Spleen (tissue), 11 donors: ENCODE results near the gene TET2. TPM values are rescaled to one million over a fixed set of nuclear protein-coding genes. Genes with fewer than 3 reads are reported as not detected.
A peak's percentile ranks its signal among the peaks of the same experiment; 100 is the strongest.

Experiments used
- DNase-seq: peaks from one replicate; pipeline ENCODE4 v3.0.0-alpha.2; 2020
- H3K27ac ChIP-seq, 8 donors: fragments of 200-600 bp; sonication (generic) in 7 of 8; 1 replicate in 4 of 8; 2 replicates in 4 of 8; pipeline versions ENCODE4 v1.5.0 to v1.8.0; 2016 to 2021; ENCODE audit warnings: inconsistent platforms in 4 of 8, mild to moderate bottlenecking in 4 of 8, moderate library complexity in 1 of 8
- H3K27me3 ChIP-seq, 7 donors: fragments of 200-600 bp; sonication (generic) in 6 of 7; replicated peaks in 1 of 7; 1 replicate in 4 of 7; 2 replicates in 3 of 7; pipeline versions ENCODE4 v1.5.0 to v1.8.0; 2016 to 2021; ENCODE audit warnings: inconsistent platforms in 3 of 7, mild to moderate bottlenecking in 1 of 7
- H3K36me3 ChIP-seq, 6 donors: fragments of 200-600 bp; sonication (generic) in 5 of 6; 1 replicate in 4 of 6; 2 replicates in 2 of 6; pipeline versions ENCODE4 v1.5.0 to v1.8.0; 2016 to 2021; ENCODE audit warnings: inconsistent platforms in 2 of 6
- H3K4me1 ChIP-seq, 6 donors: fragments of 200-600 bp; sonication (generic) in 5 of 6; 1 replicate in 3 of 6; 2 replicates in 3 of 6; pipeline versions ENCODE4 v1.5.0 to v1.8.0; 2016 to 2021; ENCODE audit warnings: inconsistent platforms in 3 of 6
- H3K4me3 ChIP-seq, 8 donors: fragments of 200-600 bp; sonication (generic) in 7 of 8; 1 replicate in 4 of 8; 2 replicates in 4 of 8; pipeline versions ENCODE4 v1.5.0 to v1.8.0; 2016 to 2021; ENCODE audit warnings: inconsistent platforms in 4 of 8, mild to moderate bottlenecking in 4 of 8, moderate library complexity in 2 of 8
- H3K9me3 ChIP-seq, 8 donors: fragments of 200-600 bp; sonication (generic) in 7 of 8; 1 replicate in 4 of 8; 2 replicates in 4 of 8; pipeline versions ENCODE4 v1.5.0 to v1.8.0; 2016 to 2021; ENCODE audit warnings: inconsistent platforms in 4 of 8
- POLR2A ChIP-seq, 3 donors: fragments of 450-650 bp; IDR thresholded peaks; one replicate each; pipeline ENCODE4 v1.5.1; 2017; ENCODE audit warnings: antibody characterized with exemption in 3 of 3, mild to moderate bottlenecking in 1 of 3
- POLR2AphosphoS5 ChIP-seq, 3 donors: sonication (generic); formaldehyde crosslinking; IDR thresholded peaks; one replicate each; pipeline ENCODE4 v1.5.1; 2017; ENCODE audit warnings: antibody characterized with exemption in 3 of 3
- WGBS, 5 donors: extraction: QIAGEN DNeasy Blood & Tissue Kit in 3 of 5; methylation state at CpG; one replicate each; pipeline versions ENCODE4 v1.1.5 to v1.1.7; 2013 to 2018; 5-methylcytosine and 5-hydroxymethylcytosine counted together
- intact Hi-C: fragments of 100-400 bp; cut with DNase I; formaldehyde crosslinking; loops from one replicate; pipeline ENCODE4 v1.15.0; 2023; ENCODE audit warnings: low total_unique reads
- polyA plus RNA-seq, 3 donors: library from polyadenylated mRNA; stranded (reverse); fragments of 200-250 nt; gene quantifications; one replicate each; pipeline ENCODE4 v1.2.1, GENCODE V29; 2013
- total RNA-seq, 7 donors: library from RNA; depleted of rRNA in 3 of 7; stranded (reverse); fragments of >200 nt in 3 of 7; fragmentation: NEBNext Ultra II Directional in 4 of 7; extraction: Animal tissue kit (Norgen Biotek cat#: 25700) in 4 of 7; gene quantifications; one replicate each; pipeline versions ENCODE4 v1.1.0 to v1.2.1, GENCODE V29; 2016 to 2021
- TF ChIP-seq, protein P1 (sequence below), 11 experiments: fragments of 200-600 bp in 7 of 11; fragments of 450-650 bp in 4 of 11; sonication (generic) in 4 of 11; IDR thresholded peaks in 8 of 11; conservative IDR thresholded peaks in 3 of 11; 1 replicate in 7 of 11; 2 replicates in 4 of 11; pipeline versions ENCODE4 v1.4.0 to v1.8.0; 2016 to 2021; ENCODE audit warnings: antibody characterized with exemption in 11 of 11, inconsistent platforms in 4 of 11, mild to moderate bottlenecking in 1 of 11
- donor health status: healthy with polysubstance abuse.
- donor health status: DM: no; HTN: no; CAD: no; lungs with moderate emphysema.
- donor health status: DM: no; HTN: no; CAD: no.
- donor health status: Bipolar disorder and iron deficiency.
- donor health status: healthy.
- donor health status: DM: no; HTN: no; CAD: no.
- donor health status: DM: yes; HTN: yes; CAD: no.

Gene TET2
- total and polyA plus RNA-seq, 10 donors, result 2.5 to 70.4 (median 45.0) TPM

DNA sequence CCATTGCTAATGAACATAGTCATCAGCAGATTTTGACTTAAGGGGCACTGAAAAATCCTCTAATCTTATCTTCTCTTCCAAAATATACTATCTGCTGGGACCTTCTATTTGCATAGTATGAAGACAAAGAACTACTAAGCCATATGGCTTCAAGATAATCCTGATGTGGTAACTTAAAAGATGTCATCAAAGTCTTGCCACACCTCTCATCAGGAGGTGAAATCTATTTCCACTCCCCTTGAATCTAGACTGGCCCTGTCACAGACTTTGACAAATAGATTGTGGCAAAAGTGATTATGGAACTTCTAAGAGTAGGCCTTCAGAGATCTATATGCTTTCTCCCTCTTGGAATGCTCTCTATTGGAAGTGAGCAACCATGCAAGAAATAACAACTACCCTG, 27.3 kb upstream of the TET2 start:
- H3K27ac ChIP-seq, result peak overlapping the region in 1 of 8 donors; percentile 65
- H3K4me3 ChIP-seq, result no peak overlapping the region
- no peaks in the 10 kb centered on the region for H3K9me3 ChIP-seq
- DNase-seq, result no peak
- no peaks in the 10 kb centered on the region for H3K27me3 ChIP-seq
- peaks cover 0 to 10% (median 0%) of the 10 kb centered on the region in 6 donors for H3K4me1 ChIP-seq
- TF ChIP-seq, protein P1, sequence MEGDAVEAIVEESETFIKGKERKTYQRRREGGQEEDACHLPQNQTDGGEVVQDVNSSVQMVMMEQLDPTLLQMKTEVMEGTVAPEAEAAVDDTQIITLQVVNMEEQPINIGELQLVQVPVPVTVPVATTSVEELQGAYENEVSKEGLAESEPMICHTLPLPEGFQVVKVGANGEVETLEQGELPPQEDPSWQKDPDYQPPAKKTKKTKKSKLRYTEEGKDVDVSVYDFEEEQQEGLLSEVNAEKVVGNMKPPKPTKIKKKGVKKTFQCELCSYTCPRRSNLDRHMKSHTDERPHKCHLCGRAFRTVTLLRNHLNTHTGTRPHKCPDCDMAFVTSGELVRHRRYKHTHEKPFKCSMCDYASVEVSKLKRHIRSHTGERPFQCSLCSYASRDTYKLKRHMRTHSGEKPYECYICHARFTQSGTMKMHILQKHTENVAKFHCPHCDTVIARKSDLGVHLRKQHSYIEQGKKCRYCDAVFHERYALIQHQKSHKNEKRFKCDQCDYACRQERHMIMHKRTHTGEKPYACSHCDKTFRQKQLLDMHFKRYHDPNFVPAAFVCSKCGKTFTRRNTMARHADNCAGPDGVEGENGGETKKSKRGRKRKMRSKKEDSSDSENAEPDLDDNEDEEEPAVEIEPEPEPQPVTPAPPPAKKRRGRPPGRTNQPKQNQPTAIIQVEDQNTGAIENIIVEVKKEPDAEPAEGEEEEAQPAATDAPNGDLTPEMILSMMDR (IDR thresholded peaks at IDR 0.05 in 8 of 11, conservative IDR thresholded peaks at IDR 0.05 in 3 of 11), result no peak
- TF ChIP-seq POLR2A (IDR thresholded peaks at IDR 0.05) (no peak), POLR2AphosphoS5 (IDR thresholded peaks at IDR 0.05) (no peak)
- intact Hi-C loops, result no loop called here
- H3K36me3 ChIP-seq, result no peaks in the 10 kb centered on the region

DNA sequence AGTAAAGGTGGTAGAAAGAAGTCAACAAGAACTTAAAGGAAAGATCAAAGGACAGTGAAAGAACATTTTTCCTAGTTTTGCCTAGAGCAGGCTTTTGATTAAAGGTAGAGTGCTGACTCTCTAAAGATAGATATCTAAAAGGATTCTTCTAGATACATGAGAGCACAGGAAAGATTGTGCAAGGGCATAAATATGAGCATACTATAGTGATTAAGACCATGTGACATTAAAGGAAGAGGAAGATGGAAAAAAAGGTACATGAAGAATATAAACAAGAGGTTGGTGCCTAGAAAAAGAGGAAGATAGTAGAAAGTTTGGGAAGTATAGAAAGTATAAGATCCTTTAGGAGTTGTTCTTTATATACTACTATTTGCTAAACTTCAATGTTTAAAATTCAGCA, 26.1 kb upstream of the TET2 start:
- Histone ChIP-seq H3K36me3 (no peaks in the 10 kb centered on the region), H3K27me3 (no peaks in the 10 kb centered on the region), H3K9me3 (no peaks in the 10 kb centered on the region), H3K27ac (peak overlapping the region in 2 of 8 donors; percentile 28 to 65), H3K4me1 (peaks cover 0 to 9% (median 0%) of the 10 kb centered on the region in 6 donors), H3K4me3 (no peak overlapping the region)
- intact Hi-C loops, result no loop called here
- DNase-seq, result no peak
- TF ChIP-seq POLR2AphosphoS5 (IDR thresholded peaks at IDR 0.05), result no peak
- TF ChIP-seq POLR2A (IDR thresholded peaks at IDR 0.05), result no peak
- TF ChIP-seq, protein P1 (IDR thresholded peaks at IDR 0.05 in 8 of 11, conservative IDR thresholded peaks at IDR 0.05 in 3 of 11), result no peak

DNA sequence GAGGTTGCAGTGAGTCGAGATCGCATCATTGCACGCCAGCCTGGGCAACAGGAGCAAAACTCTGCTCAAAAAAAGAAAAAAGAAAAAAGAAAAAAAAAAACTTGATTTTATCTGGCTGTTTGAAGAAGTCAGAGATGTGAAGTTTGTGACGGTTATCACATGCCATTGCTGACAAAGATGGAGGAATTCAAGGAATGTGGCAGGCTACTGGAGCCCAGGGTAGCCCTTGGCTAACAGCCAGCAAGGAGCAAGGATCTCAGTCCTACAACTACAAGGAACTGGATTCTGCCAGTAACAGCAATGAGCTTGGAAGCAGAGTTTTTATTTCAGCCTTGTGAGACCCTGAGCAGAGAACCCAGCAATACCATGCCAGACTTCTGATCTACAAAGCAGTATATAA, 24.3 kb upstream of the TET2 start:
- peaks cover 0 to 9% (median 0%) of the 10 kb centered on the region in 6 donors for H3K4me1 ChIP-seq
- H3K9me3 ChIP-seq, result no peaks in the 10 kb centered on the region
- intact Hi-C loops, result no loop called here
- H3K36me3 ChIP-seq, result no peaks in the 10 kb centered on the region
- no peak for DNase-seq
- 79 to 88% (median 87%) methylated on average over 4 of the region's 4 CpGs for WGBS, 5 donors
- no peak overlapping the region for H3K4me3 ChIP-seq
- TF ChIP-seq, protein P1 (IDR thresholded peaks at IDR 0.05 in 8 of 11, conservative IDR thresholded peaks at IDR 0.05 in 3 of 11), result no peak
- TF ChIP-seq POLR2AphosphoS5 (IDR thresholded peaks at IDR 0.05), result no peak
- TF ChIP-seq POLR2A (IDR thresholded peaks at IDR 0.05), result no peak
- no peaks in the 10 kb centered on the region for H3K27me3 ChIP-seq
- H3K27ac ChIP-seq, result no peak overlapping the region

- no peaks in the 10 kb centered on the region for H3K27me3 ChIP-seq
- H3K9me3 ChIP-seq, result no peaks in the 10 kb centered on the region
- WGBS, 5 donors, result 89 to 96% (median 89%) methylated on average over 3 of the region's 3 CpGs
- H3K27ac ChIP-seq, result no peak overlapping the region
- intact Hi-C loops, result no loop called here
- no peak for DNase-seq
- no peaks in the 10 kb centered on the region for H3K36me3 ChIP-seq
- peaks cover 0 to 16% (median 0%) of the 10 kb centered on the region in 6 donors for H3K4me1 ChIP-seq
- TF ChIP-seq POLR2AphosphoS5 (IDR thresholded peaks at IDR 0.05) (no peak), POLR2A (IDR thresholded peaks at IDR 0.05) (no peak)
- TF ChIP-seq, protein P1 (IDR thresholded peaks at IDR 0.05 in 8 of 11, conservative IDR thresholded peaks at IDR 0.05 in 3 of 11), result no peak
- no peak overlapping the region for H3K4me3 ChIP-seq
Measured at GRCh38 chr4:105126311-105127169, 20.1 kb upstream of the TET2 start.
